ENCODE measurements around the gene NBAS. TPM values are rescaled to one million over a fixed set of nuclear protein-coding genes. Genes with fewer than 3 reads are reported as not detected.

Gene NBAS
- total and polyA plus RNA-seq, 8 donors, result 26.6 to 36.7 (median 31.1) TPM

DNA sequence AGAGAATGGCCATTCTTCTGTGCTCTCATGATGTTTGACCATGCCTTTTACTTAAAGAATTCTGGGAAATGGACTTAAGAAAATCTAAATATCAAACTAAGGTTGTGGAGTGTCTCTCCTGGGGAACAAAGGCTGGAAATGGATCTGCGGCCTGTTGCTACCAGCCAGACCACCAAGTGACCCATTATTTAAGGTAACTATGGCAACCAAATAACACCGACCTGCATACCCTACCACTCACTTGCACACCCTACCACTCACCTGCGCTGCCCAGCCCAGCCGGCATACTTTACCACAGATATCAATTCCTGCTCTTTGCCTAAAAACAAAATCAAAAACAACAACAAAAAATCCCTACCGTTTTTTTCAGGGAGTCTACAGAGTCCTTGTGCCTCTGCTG lies 203.2 kb downstream of the NBAS start:
- Histone ChIP-seq H3K27me3 (no peaks in the 10 kb centered on the region), H3K27ac (no peak overlapping the region), H3K36me3 (no peaks in the 10 kb centered on the region), H3K9me3 (no peaks in the 10 kb centered on the region), H3K4me3 (no peak overlapping the region), H3K4me1 (no peaks in the 10 kb centered on the region)
- intact Hi-C loops (cut with DNase I), result no loop called here
- TF ChIP-seq CTCF (IDR thresholded peaks at IDR 0.05), result no peak
- ATAC-seq (no peak), DNase-seq (no peak), FAIRE-seq (no peak)
- WGBS, 2 donors, result 86 to 88% methylated on average over 5 of the region's 5 CpGs

DNA sequence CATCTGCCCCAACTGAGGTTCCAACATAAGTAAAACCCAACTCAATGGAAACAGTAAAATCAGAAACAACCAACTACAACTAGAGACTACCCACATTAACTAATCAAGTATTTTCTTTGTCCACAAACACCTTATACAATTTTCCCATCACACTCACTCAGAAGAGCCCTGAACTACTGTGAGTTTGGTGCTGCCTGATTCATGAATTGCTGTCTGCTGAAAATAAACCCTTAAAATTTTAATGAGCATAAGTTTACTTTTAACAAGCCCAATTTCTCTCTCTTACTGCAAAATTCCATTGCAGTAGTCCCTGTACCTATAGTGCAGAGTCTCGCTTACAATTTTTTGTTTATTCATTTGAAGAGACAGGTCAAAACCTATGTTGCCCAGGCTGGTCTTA lies 203.9 kb downstream of the NBAS start:
- TF ChIP-seq CTCF (IDR thresholded peaks at IDR 0.05), result no peak
- ATAC-seq, result no peak
- H3K27me3 ChIP-seq, result no peaks in the 10 kb centered on the region
- no peaks in the 10 kb centered on the region for H3K36me3 ChIP-seq
- no peak for FAIRE-seq
- no peaks in the 10 kb centered on the region for H3K4me1 ChIP-seq
- intact Hi-C loops (cut with DNase I), result no loop called here
- WGBS, 2 donors, result 95 to 99% methylated on average over 1 of the region's 1 CpG
- no peak overlapping the region for H3K4me3 ChIP-seq
- no peak for DNase-seq
- no peaks in the 10 kb centered on the region for H3K9me3 ChIP-seq
- no peak overlapping the region for H3K27ac ChIP-seq

DNA sequence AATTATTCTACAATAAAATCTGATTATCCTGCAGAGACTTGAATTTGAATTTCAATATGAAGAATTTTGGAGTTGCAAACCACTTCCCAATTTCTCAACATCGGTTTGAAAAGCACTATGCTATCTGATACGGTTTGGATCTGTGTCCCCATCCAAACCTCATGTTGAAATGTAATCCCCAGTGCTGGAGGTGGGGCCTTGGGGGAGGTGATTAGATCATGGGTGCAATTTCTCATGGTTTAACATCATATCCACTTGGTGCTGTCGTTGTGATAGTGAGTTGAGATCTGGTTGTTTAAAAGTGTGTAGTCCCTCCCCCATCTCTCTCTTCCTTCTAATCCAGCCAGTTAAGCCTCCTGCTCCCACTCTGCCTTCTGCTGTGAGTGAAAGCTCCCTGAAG lies 205.7 kb downstream of the NBAS start:
- H3K36me3 ChIP-seq, result peaks cover 0 to 12% (median 0%) of the 10 kb centered on the region in 3 donors
- WGBS, 2 donors, result 90% methylated on average over 3 of the region's 3 CpGs
- no peak for DNase-seq
- H3K4me1 ChIP-seq, result no peaks in the 10 kb centered on the region
- intact Hi-C loops (cut with DNase I), result no loop called here
- no peak for TF ChIP-seq CTCF (IDR thresholded peaks at IDR 0.05)
- no peaks in the 10 kb centered on the region for H3K27me3 ChIP-seq
- H3K27ac ChIP-seq, result no peak overlapping the region
- no peak for FAIRE-seq
- H3K4me3 ChIP-seq, result no peak overlapping the region
- ATAC-seq, result no peak
- no peaks in the 10 kb centered on the region for H3K9me3 ChIP-seq

DNA sequence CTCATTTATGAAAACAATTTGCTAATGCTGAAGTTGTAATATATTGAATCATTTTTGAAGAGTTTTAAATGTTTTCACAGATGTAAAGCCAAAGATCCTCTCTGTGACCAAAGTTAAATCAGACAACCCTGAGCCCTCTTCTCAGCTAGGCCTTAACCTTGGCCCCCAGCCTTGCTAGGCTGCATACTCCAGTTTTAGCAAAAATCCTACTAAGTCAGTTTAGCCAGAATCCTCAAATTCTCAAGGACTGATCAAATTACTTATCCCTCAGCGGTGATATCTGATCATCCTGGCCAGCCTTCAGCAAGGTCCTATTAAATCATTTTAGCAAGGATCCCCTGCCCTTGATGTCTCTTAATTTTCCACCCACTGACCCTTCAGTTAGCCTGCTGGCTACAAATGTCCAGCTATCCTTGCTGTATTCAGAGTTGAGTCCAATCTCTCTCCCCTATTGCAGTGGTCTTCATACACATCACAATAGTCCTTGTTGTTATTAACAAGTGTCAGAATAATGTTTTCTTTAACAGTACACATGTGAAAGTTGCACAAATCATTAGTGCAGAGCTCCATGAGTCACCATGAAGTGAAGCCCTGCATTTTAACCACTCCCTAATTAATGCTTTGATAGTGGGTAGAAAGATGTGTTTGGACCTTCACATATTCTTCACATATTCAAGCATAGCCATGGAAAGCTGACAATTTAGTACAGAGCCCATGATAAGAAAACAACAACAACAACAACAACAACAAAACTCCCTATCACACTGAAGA lies 206.4 kb downstream of the NBAS start:
- H3K9me3 ChIP-seq, result no peaks in the 10 kb centered on the region
- peaks cover 0 to 12% (median 0%) of the 10 kb centered on the region in 3 donors for H3K36me3 ChIP-seq
- 87 to 97% methylated on average over 1 of the region's 1 CpG for WGBS, 2 donors
- H3K4me1 ChIP-seq, result no peaks in the 10 kb centered on the region
- TF ChIP-seq CTCF (IDR thresholded peaks at IDR 0.05), result no peak
- FAIRE-seq (no peak), ATAC-seq (no peak), DNase-seq (no peak)
- no peaks in the 10 kb centered on the region for H3K27me3 ChIP-seq
- intact Hi-C loops (cut with DNase I), result no loop called here
- H3K27ac ChIP-seq, result no peak overlapping the region
- no peak overlapping the region for H3K4me3 ChIP-seq

DNA sequence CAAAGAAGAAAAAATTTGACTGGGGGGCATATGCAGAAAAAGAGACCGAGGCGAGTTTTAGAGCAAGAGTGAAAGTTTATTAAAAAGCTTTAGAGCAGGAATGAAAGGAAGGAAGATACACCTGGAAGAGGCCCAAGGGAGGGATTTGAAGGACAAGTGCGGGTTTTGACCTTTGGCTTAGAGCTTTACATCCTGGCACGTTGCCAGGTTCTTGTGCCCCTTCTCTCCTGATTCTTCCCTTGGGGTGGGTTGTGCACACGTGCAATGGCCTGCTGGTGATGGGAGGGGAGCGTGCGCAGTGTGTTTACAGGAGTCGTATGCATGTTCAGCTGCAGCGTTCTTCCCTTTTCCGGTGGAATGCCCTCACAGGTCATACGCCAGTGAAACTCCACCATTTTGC lies 208.8 kb downstream of the NBAS start:
- intact Hi-C loops (cut with DNase I), result no loop called here
- no peak overlapping the region for H3K4me3 ChIP-seq
- 90% methylated on average over 11 of the region's 11 CpGs for WGBS, 2 donors
- TF ChIP-seq CTCF (IDR thresholded peaks at IDR 0.05), result no peak
- no peaks in the 10 kb centered on the region for H3K27me3 ChIP-seq
- no peak for FAIRE-seq
- no peaks in the 10 kb centered on the region for H3K9me3 ChIP-seq
- DNase-seq, result peak in 2 of 6 donors; percentile 17 to 20
- no peak for ATAC-seq
- peaks cover 0 to 17% (median 0%) of the 10 kb centered on the region in 3 donors for H3K36me3 ChIP-seq
- H3K27ac ChIP-seq, result no peak overlapping the region
- H3K4me1 ChIP-seq, result no peaks in the 10 kb centered on the region
